ENCODE measurements around the gene SLC6A3. TPM values are rescaled to one million over a fixed set of nuclear protein-coding genes. Genes with fewer than 3 reads are reported as not detected.

The SLC6A3 gene
- total RNA-seq, 2 donors from 2014 or later = not detected

- no peaks in the 10 kb centered on the region for H3K9me3 ChIP-seq
- intact Hi-C loops (cut with DNase I) = no loop called here
- peaks cover 4% of the 10 kb centered on the region for H3K4me1 ChIP-seq
- no peak overlapping the region for H3K27ac ChIP-seq
- H3K27me3 ChIP-seq = no peaks in the 10 kb centered on the region
- no peak for DNase-seq
- H3K4me3 ChIP-seq = no peak overlapping the region
- H3K9ac ChIP-seq (ENCODE audit: low read depth in 2 of 2, low read length in 2 of 2) = no peak overlapping the region
- H3K36me3 ChIP-seq = no peaks in the 10 kb centered on the region
- TF ChIP-seq CTCF (IDR thresholded peaks at IDR 0.05) = no peak
Observed at GRCh38 chr5:1390861-1391600, 54.2 kb downstream of the SLC6A3 start.

- Histone ChIP-seq H3K9ac (ENCODE audit: low read depth in 2 of 2, low read length in 2 of 2) (no peak overlapping the region), H3K27ac (no peak overlapping the region), H3K9me3 (no peaks in the 10 kb centered on the region), H3K4me1 (peaks cover 4% of the 10 kb centered on the region), H3K36me3 (no peaks in the 10 kb centered on the region), H3K4me3 (no peak overlapping the region), H3K27me3 (no peaks in the 10 kb centered on the region)
- no peak for TF ChIP-seq CTCF (IDR thresholded peaks at IDR 0.05)
- intact Hi-C loops (cut with DNase I) = no loop called here
- DNase-seq = no peak
Observed at GRCh38 chr5:1390333-1390732, 54.9 kb downstream of the SLC6A3 start.

GRCh38 chr5:1388383-1388967 lies 56.8 kb downstream of the SLC6A3 start:
- DNase-seq = no peak
- H3K27ac ChIP-seq = no peak overlapping the region
- no peaks in the 10 kb centered on the region for H3K9me3 ChIP-seq
- intact Hi-C loops (cut with DNase I) = no loop called here
- no peak for TF ChIP-seq CTCF (IDR thresholded peaks at IDR 0.05)
- H3K27me3 ChIP-seq = no peaks in the 10 kb centered on the region
- no peak overlapping the region for H3K9ac ChIP-seq (ENCODE audit: low read depth in 2 of 2, low read length in 2 of 2)
- no peaks in the 10 kb centered on the region for H3K36me3 ChIP-seq
- H3K4me1 ChIP-seq = peaks cover 4% of the 10 kb centered on the region
- no peak overlapping the region for H3K4me3 ChIP-seq

GRCh38 chr5:1387876-1388275 lies 57.4 kb downstream of the SLC6A3 start:
- DNase-seq = no peak
- intact Hi-C loops (cut with DNase I) = no loop called here
- H3K9ac ChIP-seq (ENCODE audit: low read depth in 2 of 2, low read length in 2 of 2) = no peak overlapping the region
- no peak overlapping the region for H3K27ac ChIP-seq
- H3K4me3 ChIP-seq = no peak overlapping the region
- no peaks in the 10 kb centered on the region for H3K36me3 ChIP-seq
- H3K4me1 ChIP-seq = peaks cover 4% of the 10 kb centered on the region
- no peaks in the 10 kb centered on the region for H3K9me3 ChIP-seq
- H3K27me3 ChIP-seq = no peaks in the 10 kb centered on the region
- no peak for TF ChIP-seq CTCF (IDR thresholded peaks at IDR 0.05)

- Histone ChIP-seq H3K36me3 (no peaks in the 10 kb centered on the region), H3K4me1 (peaks cover 4% of the 10 kb centered on the region), H3K27ac (no peak overlapping the region), H3K4me3 (no peak overlapping the region), H3K9ac (ENCODE audit: low read depth in 2 of 2, low read length in 2 of 2) (no peak overlapping the region), H3K9me3 (no peaks in the 10 kb centered on the region), H3K27me3 (no peaks in the 10 kb centered on the region)
- DNase-seq = no peak
- no peak for TF ChIP-seq CTCF (IDR thresholded peaks at IDR 0.05)
- intact Hi-C loops (cut with DNase I) = no loop called here
Observed at GRCh38 chr5:1387059-1387755, 58.0 kb downstream of the SLC6A3 start.
